SK-N-SH treated with all-trans-retinoic acid at 6 μM for 48 hours (cell line): ENCODE results near the gene TTC23.

Experiments
- ATAC-seq: fragments of 200-7000 bp; cut with Tn5 transposase; 3 replicates; pipeline ENCODE4 v1.9.1; 2020; ENCODE audit warnings: mild to moderate bottlenecking, moderate library complexity
- CSDC2 ChIP-seq: fragments of 250-450 bp; sonication (Bioruptor Pico); IDR thresholded peaks from 2 replicates; pipeline ENCODE4 v1.5.0; 2020; ENCODE audit warnings: mild to moderate bottlenecking, moderate library complexity
- CSRNP3 ChIP-seq: fragments of 250-450 bp; sonication (Bioruptor Pico); IDR thresholded peaks from 2 replicates; pipeline ENCODE4 v1.5.1; 2021; ENCODE audit warnings: mild to moderate bottlenecking, moderate library complexity
- GLIS3 ChIP-seq: fragments of 250-450 bp; sonication (Bioruptor Pico); IDR thresholded peaks from 2 replicates; pipeline ENCODE4 v1.5.0; 2020; ENCODE audit warnings: mild to moderate bottlenecking, moderate library complexity
- OSR1 ChIP-seq: fragments of 250-450 bp; sonication (Bioruptor Pico); IDR thresholded peaks from 2 replicates; pipeline ENCODE4 v1.8.0; 2022; ENCODE audit warnings: moderate library complexity, mild to moderate bottlenecking, inconsistent platforms
- PATZ1 ChIP-seq: fragments of 250-450 bp; sonication (Bioruptor Pico); IDR thresholded peaks from 2 replicates; pipeline ENCODE4 v1.8.0; 2020; ENCODE audit warnings: mild to moderate bottlenecking, moderate library complexity, borderline replicate concordance
- POU6F1 ChIP-seq: fragments of 250-450 bp; sonication (Bioruptor Pico); IDR thresholded peaks from 2 replicates; pipeline ENCODE4 v1.8.0; 2021; ENCODE audit warnings: low read depth, mild to moderate bottlenecking, moderate library complexity, borderline replicate concordance
- PPARA ChIP-seq: fragments of 250-450 bp; sonication (Bioruptor Pico); IDR thresholded peaks from 2 replicates; pipeline ENCODE4 v1.5.0; 2020; ENCODE audit warnings: mild to moderate bottlenecking, borderline replicate concordance
- RARB ChIP-seq: fragments of 250-450 bp; sonication (Bioruptor Pico); IDR thresholded peaks from 2 replicates; pipeline ENCODE4 v1.8.0; 2021; ENCODE audit warnings: mild to moderate bottlenecking, moderate library complexity
- TCF4 ChIP-seq: fragments of 250-450 bp; sonication (Bioruptor Pico); IDR thresholded peaks from 2 replicates; pipeline ENCODE4 v1.8.0; 2021; ENCODE audit warnings: mild to moderate bottlenecking, moderate library complexity, borderline replicate concordance
- TOX ChIP-seq: fragments of 250-450 bp; sonication (Bioruptor Pico); IDR thresholded peaks from 2 replicates; pipeline ENCODE4 v1.8.0; 2021; ENCODE audit warnings: mild to moderate bottlenecking, moderate library complexity, borderline replicate concordance
- ZC3H10 ChIP-seq: fragments of 250-450 bp; sonication (Bioruptor Pico); IDR thresholded peaks from 2 replicates; pipeline ENCODE4 v1.5.1; 2021; ENCODE audit warnings: mild to moderate bottlenecking, moderate library complexity
- ZFP3 ChIP-seq: fragments of 250-450 bp; sonication (Bioruptor Pico); IDR thresholded peaks from 2 replicates; pipeline ENCODE4 v1.5.0; 2020; ENCODE audit warnings: mild to moderate bottlenecking, moderate library complexity
- ZFP30 ChIP-seq: fragments of 450-650 bp; formaldehyde crosslinking; IDR thresholded peaks from 2 replicates; pipeline ENCODE4 v1.5.0; 2022; ENCODE audit warnings: mild to moderate bottlenecking, moderate library complexity
- ZNF70 ChIP-seq: fragments of 450-650 bp; formaldehyde crosslinking; IDR thresholded peaks from 2 replicates; pipeline ENCODE4 v1.5.0; 2020; ENCODE audit warnings: mild to moderate bottlenecking, moderate library complexity
- ZNF8 ChIP-seq: fragments of 450-650 bp; formaldehyde crosslinking; IDR thresholded peaks from 2 replicates; pipeline ENCODE4 v1.5.0; 2020; ENCODE audit warnings: mild to moderate bottlenecking, moderate library complexity
- TF ChIP-seq, protein P1 (sequence below): fragments of 250-450 bp; sonication (Bioruptor Pico); IDR thresholded peaks from 2 replicates; pipeline ENCODE4 v1.5.1; 2020; ENCODE audit warnings: low read depth, mild to moderate bottlenecking, moderate library complexity
- TF ChIP-seq, protein P2 (sequence below): fragments of 250-450 bp; sonication (Bioruptor Pico); IDR thresholded peaks from 2 replicates; pipeline ENCODE4 v1.5.0; 2020; ENCODE audit warnings: mild to moderate bottlenecking, moderate library complexity

The TTC23 gene

GRCh38 chr15:99174567-99175395 is 74.6 kb downstream of the TTC23 start:
- TF ChIP-seq TCF4 (no peak), CSDC2 (CRISPR knock-in tag) (no peak), PPARA (no peak), PATZ1 (CRISPR knock-in tag) (no peak), ZNF8 (CRISPR knock-in tag) (no peak), RARB (no peak), OSR1 (no peak), ZC3H10 (no peak), TOX (CRISPR knock-in tag) (no peak)
- TF ChIP-seq, protein P1, sequence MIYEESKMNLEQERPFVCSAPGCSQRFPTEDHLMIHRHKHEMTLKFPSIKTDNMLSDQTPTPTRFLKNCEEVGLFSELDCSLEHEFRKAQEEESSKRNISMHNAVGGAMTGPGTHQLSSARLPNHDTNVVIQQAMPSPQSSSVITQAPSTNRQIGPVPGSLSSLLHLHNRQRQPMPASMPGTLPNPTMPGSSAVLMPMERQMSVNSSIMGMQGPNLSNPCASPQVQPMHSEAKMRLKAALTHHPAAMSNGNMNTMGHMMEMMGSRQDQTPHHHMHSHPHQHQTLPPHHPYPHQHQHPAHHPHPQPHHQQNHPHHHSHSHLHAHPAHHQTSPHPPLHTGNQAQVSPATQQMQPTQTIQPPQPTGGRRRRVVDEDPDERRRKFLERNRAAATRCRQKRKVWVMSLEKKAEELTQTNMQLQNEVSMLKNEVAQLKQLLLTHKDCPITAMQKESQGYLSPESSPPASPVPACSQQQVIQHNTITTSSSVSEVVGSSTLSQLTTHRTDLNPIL = no peak
- no peak for ATAC-seq

- TF ChIP-seq PPARA (no peak), ZNF8 (CRISPR knock-in tag) (no peak), ZFP30 (no peak), CSRNP3 (CRISPR knock-in tag) (no peak), ZNF70 (no peak), RARB (no peak), GLIS3 (CRISPR knock-in tag) (no peak), TCF4 (no peak), PATZ1 (CRISPR knock-in tag) (no peak), TOX (CRISPR knock-in tag) (no peak), POU6F1 (no peak), ZFP3 (CRISPR knock-in tag) (no peak), CSDC2 (CRISPR knock-in tag) (no peak)
- TF ChIP-seq, protein P1 = no peak
- TF ChIP-seq, protein P2, sequence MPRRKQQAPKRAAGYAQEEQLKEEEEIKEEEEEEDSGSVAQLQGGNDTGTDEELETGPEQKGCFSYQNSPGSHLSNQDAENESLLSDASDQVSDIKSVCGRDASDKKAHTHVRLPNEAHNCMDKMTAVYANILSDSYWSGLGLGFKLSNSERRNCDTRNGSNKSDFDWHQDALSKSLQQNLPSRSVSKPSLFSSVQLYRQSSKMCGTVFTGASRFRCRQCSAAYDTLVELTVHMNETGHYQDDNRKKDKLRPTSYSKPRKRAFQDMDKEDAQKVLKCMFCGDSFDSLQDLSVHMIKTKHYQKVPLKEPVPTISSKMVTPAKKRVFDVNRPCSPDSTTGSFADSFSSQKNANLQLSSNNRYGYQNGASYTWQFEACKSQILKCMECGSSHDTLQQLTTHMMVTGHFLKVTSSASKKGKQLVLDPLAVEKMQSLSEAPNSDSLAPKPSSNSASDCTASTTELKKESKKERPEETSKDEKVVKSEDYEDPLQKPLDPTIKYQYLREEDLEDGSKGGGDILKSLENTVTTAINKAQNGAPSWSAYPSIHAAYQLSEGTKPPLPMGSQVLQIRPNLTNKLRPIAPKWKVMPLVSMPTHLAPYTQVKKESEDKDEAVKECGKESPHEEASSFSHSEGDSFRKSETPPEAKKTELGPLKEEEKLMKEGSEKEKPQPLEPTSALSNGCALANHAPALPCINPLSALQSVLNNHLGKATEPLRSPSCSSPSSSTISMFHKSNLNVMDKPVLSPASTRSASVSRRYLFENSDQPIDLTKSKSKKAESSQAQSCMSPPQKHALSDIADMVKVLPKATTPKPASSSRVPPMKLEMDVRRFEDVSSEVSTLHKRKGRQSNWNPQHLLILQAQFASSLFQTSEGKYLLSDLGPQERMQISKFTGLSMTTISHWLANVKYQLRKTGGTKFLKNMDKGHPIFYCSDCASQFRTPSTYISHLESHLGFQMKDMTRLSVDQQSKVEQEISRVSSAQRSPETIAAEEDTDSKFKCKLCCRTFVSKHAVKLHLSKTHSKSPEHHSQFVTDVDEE (CRISPR knock-in tag) = no peak
- ATAC-seq = no peak
These were observed 76.4 kb downstream of the TTC23 start for GRCh38 chr15:99172989-99173388.
